CD1c-positive myeloid dendritic cell (primary cell): ENCODE results near the gene RPS18.

Experiments used
- DNase-seq: peaks from one replicate; pipeline ENCODE4 v3.0.0-alpha.2; 2016; ENCODE audit errors: extremely low spot score

The RPS18 gene

GRCh38 chr6:33314943-33315792 lies 43.3 kb downstream of the RPS18 start:
- no peak for DNase-seq

GRCh38 chr6:33315793-33316602 lies 44.1 kb downstream of the RPS18 start:
- DNase-seq, result no peak

- no peak for DNase-seq
Measured at GRCh38 chr6:33316603-33317418, 44.9 kb downstream of the RPS18 start.

- DNase-seq, result no peak
Measured at GRCh38 chr6:33317419-33317668, 45.5 kb downstream of the RPS18 start.

GRCh38 chr6:33317669-33318425 lies 46.0 kb downstream of the RPS18 start, which contains the start of gene ZBTB22:
TSS of gene ZBTB22 (minus strand) at chr6:33317744. CDS start at chr6:33316916, 828 bp downstream.
- peak; percentile 98 for DNase-seq

GRCh38 chr6:33318426-33319073 lies 46.7 kb downstream of the RPS18 start:
- no peak for DNase-seq

GRCh38 chr6:33319939-33320314 lies 48.1 kb downstream of the RPS18 start:
- DNase-seq, result no peak

GRCh38 chr6:33320315-33321181 lies 48.7 kb downstream of the RPS18 start:
- peak; percentile 62 for DNase-seq

GRCh38 chr6:33321227-33321626 lies 49.4 kb downstream of the RPS18 start:
- DNase-seq, result no peak

GRCh38 chr6:33323623-33323948 lies 51.7 kb downstream of the RPS18 start:
- no peak for DNase-seq

GRCh38 chr6:33324125-33324524 lies 52.2 kb downstream of the RPS18 start:
- peak; percentile 36 for DNase-seq
